Esophagus muscularis mucosa (tissue), 2 donors: Measurements from ENCODE around the gene SOX1.

Source experiments
- EP300 ChIP-seq: sonication (generic); formaldehyde crosslinking; IDR thresholded peaks from one replicate; pipeline ENCODE4 v1.6.1; 2017; ENCODE audit warnings: antibody characterized with exemption
- POLR2A ChIP-seq: fragments of 450-650 bp; IDR thresholded peaks from one replicate; pipeline ENCODE4 v1.6.1; 2017; ENCODE audit warnings: antibody characterized with exemption, moderate library complexity, mild to moderate bottlenecking, low read depth

GRCh38 chr13:112105244-112105681 lies 38.3 kb downstream of the SOX1 start:
- TF ChIP-seq POLR2A, result no peak
- TF ChIP-seq EP300, result no peak
